B cell (primary cell): ENCODE results near the gene FBXO34. TPM values are rescaled to one million over a fixed set of nuclear protein-coding genes. Genes with fewer than 3 reads are reported as not detected.

ENCODE experiments used
- ATAC-seq: fragments of 200-7000 bp; cut with Tn5 transposase; one replicate; pipeline ENCODE4 v1.10.0; 2021; ENCODE audit warnings: low read depth, mild to moderate bottlenecking, moderate number of reproducible peaks, moderate library complexity
- CTCF ChIA-PET: fragments of 350-600 bp; sonication (Branson Sonifier 250); formaldehyde crosslinking; loops from one replicate; lab custom pipeline; 2021; ENCODE audit warnings: antibody characterized with exemption, inconsistent platforms; lab: Charles Lee
- POLR2A ChIA-PET: fragments of 350-600 bp; sonication (Branson Sonifier 250); formaldehyde crosslinking; loops from one replicate; lab custom pipeline; 2021; ENCODE audit warnings: antibody characterized with exemption; lab: Charles Lee
- DNase-seq: peaks from one replicate; pipeline ENCODE4 v3.0.0; 2013
- H2AFZ ChIP-seq: 2 replicates; pipeline ENCODE4 v1.6.1; 2012; ENCODE audit warnings: mild to moderate bottlenecking, low read depth, low read length; ENCODE audit not compliant: insufficient read depth, poor library complexity, severe bottlenecking
- H3K27ac ChIP-seq, 2 donors: 1 replicate in 1 of 2; 2 replicates in 1 of 2; pipeline ENCODE4 v1.5.1; 2012 to 2013; ENCODE audit warnings: low read length in 2 of 2, mild to moderate bottlenecking in 2 of 2, moderate library complexity in 1 of 2
- H3K27me3 ChIP-seq, 4 experiments: fragments of 200-600 bp in 1 of 4; sonication (generic) in 1 of 4; replicated peaks in 1 of 4; 1 replicate in 2 of 4; 2 replicates in 2 of 4; pipeline versions ENCODE4 v1.6.1 to v1.7.0; 2013 to 2016; ENCODE audit warnings: low read length in 3 of 4, mild to moderate bottlenecking in 2 of 4, mixed read lengths in 1 of 4, moderate library complexity in 1 of 4; ENCODE audit not compliant: insufficient read depth in 4 of 4, control insufficient read depth in 3 of 4; ENCODE audit errors: control extremely low read depth in 1 of 4
- H3K36me3 ChIP-seq, 2 experiments: replicated peaks in 1 of 2; 1 replicate in 1 of 2; 2 replicates in 1 of 2; pipeline versions ENCODE4 v1.6.1 to v1.7.1; 2013; ENCODE audit warnings: low read length in 1 of 2; ENCODE audit not compliant: insufficient read depth in 2 of 2, control insufficient read depth in 1 of 2; ENCODE audit errors: control extremely low read depth in 1 of 2, extremely low read depth in 1 of 2
- H3K4me1 ChIP-seq, 2 donors: fragments of 200-600 bp in 1 of 2; sonication (generic) in 1 of 2; 1 replicate in 1 of 2; 2 replicates in 1 of 2; pipeline versions ENCODE4 v1.5.1 to v1.6.1; 2013 to 2017; ENCODE audit warnings: low read length in 2 of 2; ENCODE audit not compliant: control insufficient read depth in 2 of 2, insufficient read depth in 2 of 2
- H3K4me2 ChIP-seq: replicated peaks from 2 replicates; pipeline ENCODE3; 2012; ENCODE audit warnings: mild to moderate bottlenecking, low read depth, low read length; ENCODE audit not compliant: poor library complexity, severe bottlenecking
- H3K4me3 ChIP-seq, 5 experiments: fragments of 200-600 bp in 1 of 5; sonication (generic) in 1 of 5; 1 replicate in 3 of 5; 2 replicates in 2 of 5; pipeline versions ENCODE4 v1.5.1 to v1.7.0; 2011 to 2016; ENCODE audit warnings: low read length in 4 of 5, mild to moderate bottlenecking in 4 of 5, low read depth in 2 of 5, control low read depth in 1 of 5, moderate library complexity in 1 of 5; ENCODE audit not compliant: insufficient read depth in 1 of 5; ENCODE audit errors: control extremely low read depth in 1 of 5, extremely low read depth in 1 of 5
- H3K79me2 ChIP-seq: fragments of 200-600 bp; sonication (generic); one replicate; pipeline ENCODE4 v1.6.0; 2016; ENCODE audit warnings: low read length; ENCODE audit not compliant: control insufficient read depth, insufficient read depth
- H3K9ac ChIP-seq: fragments of 200-600 bp; sonication (generic); 2 replicates; pipeline ENCODE4 v1.6.1; 2017; ENCODE audit warnings: mild to moderate bottlenecking, low read length, moderate library complexity
- H3K9me3 ChIP-seq, 3 donors: one replicate each; pipeline versions ENCODE4 v1.6.1 to v1.7.1; 2013; ENCODE audit warnings: low read length in 2 of 3; ENCODE audit not compliant: control insufficient read depth in 2 of 3, insufficient read depth in 1 of 3; ENCODE audit errors: control extremely low read depth in 1 of 3
- H4K20me1 ChIP-seq: 2 replicates; pipeline ENCODE4 v1.6.0; 2012; ENCODE audit warnings: mild to moderate bottlenecking, low read length; ENCODE audit not compliant: insufficient read depth, control insufficient read depth, poor library complexity, severe bottlenecking
- H3K27ac Mint-ChIP-seq: one replicate; pipeline ENCODE4 v1.8.0; 2021; ENCODE audit warnings: mixed read lengths
- H3K27me3 Mint-ChIP-seq: one replicate; pipeline ENCODE4 v1.8.0; 2021; ENCODE audit warnings: mixed read lengths
- H3K4me1 Mint-ChIP-seq: one replicate; pipeline ENCODE4 v1.8.0; 2021; ENCODE audit warnings: mixed read lengths
- H3K4me3 Mint-ChIP-seq: one replicate; pipeline ENCODE4 v1.8.0; 2021; ENCODE audit warnings: mixed read lengths
- H3K9me3 Mint-ChIP-seq: one replicate; pipeline ENCODE4 v1.8.0; 2022; ENCODE audit warnings: mixed read lengths; ENCODE audit not compliant: insufficient read depth
- CTCF ChIP-seq: fragments of 200-600 bp; IDR thresholded peaks from one replicate; pipeline ENCODE4 v1.8.0; 2022; ENCODE audit warnings: antibody characterized with exemption, mild to moderate bottlenecking
- EZH2 ChIP-seq: IDR thresholded peaks from 2 replicates; pipeline ENCODE4 v1.6.1; 2012; ENCODE audit warnings: borderline replicate concordance, low read depth, mild to moderate bottlenecking, moderate library complexity, low read length; ENCODE audit not compliant: insufficient read depth, poor library complexity, severe bottlenecking
- WGBS: methylation state at CpG from one replicate; pipeline ENCODE4 v1.1.5; 2013; ENCODE audit warnings: missing lambda C conversion rate; ENCODE audit not compliant: insufficient coverage; 5-methylcytosine and 5-hydroxymethylcytosine counted together
- intact Hi-C: fragments of 100-400 bp; cut with micrococcal nuclease; formaldehyde crosslinking; loops from one replicate; pipeline ENCODE4 v1.10.0; 2022
- polyA plus RNA-seq: library from polyadenylated mRNA; depleted of rRNA; stranded (reverse); fragments of >200 nt; gene quantifications from 2 replicates; pipeline ENCODE4 v1.2.3, GENCODE V29; 2012
- total RNA-seq, 2 donors: library from RNA; stranded (reverse); fragments of 120-200 nt in 1 of 2; gene quantifications; 1 replicate in 1 of 2; 2 replicates in 1 of 2; pipeline versions ENCODE4 v1.2.3 to v1.2.4, GENCODE V29; 2013 to 2022

FBXO34 gene
- total and polyA plus RNA-seq, 2 donors (not counting 1 experiment from before 2014, with no cell fraction given): 8.1 to 27.5 TPM

- POLR2A ChIA-PET: no interaction called here
- no peaks in the 10 kb centered on the region for H3K27me3 Mint-ChIP-seq
- no peaks in the 10 kb centered on the region for H3K9me3 ChIP-seq
- no peak for DNase-seq
- H3K4me1 ChIP-seq: peaks cover 27 to 30% of the 10 kb centered on the region in 2 donors
- H3K4me1 Mint-ChIP-seq: peaks cover 54% of the 10 kb centered on the region
- H3K27me3 ChIP-seq: no peaks in the 10 kb centered on the region
- no peaks in the 10 kb centered on the region for H4K20me1 ChIP-seq
- TF ChIP-seq CTCF (no peak), EZH2 (no peak)
- peak; percentile 41 for ATAC-seq
- H3K79me2 ChIP-seq: peaks cover 86% of the 10 kb centered on the region
- H3K27ac ChIP-seq: peak overlapping the region in 1 of 2 donors; percentile 70
- WGBS: 100% methylated on average over 1 of the region's 4 CpGs
- CTCF ChIA-PET: interaction anchor here (0.6 to 1.9 kb wide), 6 partner anchors 9 to 71 kb away, joined by 3 to 5 read pairs (median 3); no protein-coding TSS in a partner anchor
- H3K4me3 Mint-ChIP-seq: peak overlapping the region; percentile 53
- peak overlapping the region; percentile 43 for H3K27ac Mint-ChIP-seq
- peak overlapping the region; percentile 43 for H3K4me2 ChIP-seq
- intact Hi-C loops: no loop called here
- H2AFZ ChIP-seq: peak overlapping the region; percentile 1
- no peaks in the 10 kb centered on the region for H3K9me3 Mint-ChIP-seq
- H3K36me3 ChIP-seq: peaks cover 0 to 1% of the 10 kb centered on the region in 2 experiments
- peak overlapping the region; percentile 22 for H3K9ac ChIP-seq
- H3K4me3 ChIP-seq: no peak overlapping the region
These were observed 62.7 kb downstream of the FBXO34 start for GRCh38 chr14:55333711-55334485.

GRCh38 chr14:55336162-55336561 is 64.9 kb downstream of the FBXO34 start:
- ATAC-seq: no peak
- Histone ChIP-seq H3K4me1 (peaks cover 27 to 30% of the 10 kb centered on the region in 2 donors), H3K4me3 (no peak overlapping the region), H2AFZ (no peak overlapping the region), H3K27ac (no peak overlapping the region), H3K36me3 (peaks cover 0 to 1% of the 10 kb centered on the region in 2 experiments), H3K9ac (no peak overlapping the region), H4K20me1 (no peaks in the 10 kb centered on the region), H3K27me3 (no peaks in the 10 kb centered on the region), H3K4me2 (no peak overlapping the region), H3K79me2 (peaks cover 86% of the 10 kb centered on the region), H3K9me3 (no peaks in the 10 kb centered on the region)
- POLR2A ChIA-PET: no interaction called here
- intact Hi-C loops: loop anchor here (5.0 kb wide), 1 partner anchor 34 kb away; no protein-coding TSS in a partner anchor
- no peak for TF ChIP-seq EZH2
- no peak for TF ChIP-seq CTCF
- H3K9me3 Mint-ChIP-seq: no peaks in the 10 kb centered on the region
- H3K27ac Mint-ChIP-seq: no peak overlapping the region
- WGBS: 17% methylated on average over 1 of the region's 2 CpGs
- CTCF ChIA-PET: no interaction called here
- peaks cover 60% of the 10 kb centered on the region for H3K4me1 Mint-ChIP-seq
- H3K27me3 Mint-ChIP-seq: no peaks in the 10 kb centered on the region
- no peak for DNase-seq
- no peak overlapping the region for H3K4me3 Mint-ChIP-seq
